Nephron progenitor cell (in vitro differentiated cells): ENCODE data around the gene SLC5A9.
"Not testable (repeated sequence)": the region's sequence is repeated elsewhere in the genome, so short reads cannot be mapped to it uniquely, and the experiment has no call there.

Experiments used
- DNase-seq: peaks from one replicate; pipeline ENCODE4 v3.0.0; 2021
- H3K27ac Mint-ChIP-seq: 2 replicates; pipeline ENCODE4 v1.8.0; 2021; ENCODE audit warnings: mild to moderate bottlenecking, moderate library complexity, mixed read lengths
- H3K27me3 Mint-ChIP-seq: 2 replicates; pipeline ENCODE4 v1.8.0; 2021; ENCODE audit warnings: mild to moderate bottlenecking, low read depth, mixed read lengths; ENCODE audit not compliant: poor library complexity
- H3K36me3 Mint-ChIP-seq: 2 replicates; pipeline ENCODE4 v1.8.0; 2021; ENCODE audit warnings: low read depth, mixed read lengths
- H3K4me1 Mint-ChIP-seq: 2 replicates; pipeline ENCODE4 v1.8.0; 2021; ENCODE audit warnings: mixed read lengths
- H3K4me3 Mint-ChIP-seq: 2 replicates; pipeline ENCODE4 v1.8.0; 2021; ENCODE audit warnings: mild to moderate bottlenecking, moderate library complexity, mixed read lengths
- H3K9me3 Mint-ChIP-seq: 2 replicates; pipeline ENCODE4 v1.8.0; 2021; ENCODE audit warnings: mild to moderate bottlenecking, moderate library complexity, mixed read lengths
- CTCF ChIP-seq: fragments of 200-600 bp; sonication (generic); IDR thresholded peaks from 2 replicates; pipeline ENCODE4 v1.5.0; 2021; ENCODE audit warnings: antibody characterized with exemption

Gene SLC5A9

GRCh38 chr1:48207131-48207530 is 15.4 kb upstream of the SLC5A9 start:
- no peaks in the 10 kb centered on the region for H3K27me3 Mint-ChIP-seq
- no peak overlapping the region for H3K4me3 Mint-ChIP-seq
- H3K36me3 Mint-ChIP-seq: no peaks in the 10 kb centered on the region
- peaks cover 15% of the 10 kb centered on the region for H3K4me1 Mint-ChIP-seq
- no peak overlapping the region for H3K27ac Mint-ChIP-seq
- no peak for DNase-seq
- H3K9me3 Mint-ChIP-seq: no peaks in the 10 kb centered on the region
- no peak for TF ChIP-seq CTCF

GRCh38 chr1:48207536-48208075 is 14.9 kb upstream of the SLC5A9 start:
- H3K9me3 Mint-ChIP-seq: no peaks in the 10 kb centered on the region
- DNase-seq: no peak
- H3K4me1 Mint-ChIP-seq: peaks cover 15% of the 10 kb centered on the region
- no peak overlapping the region for H3K27ac Mint-ChIP-seq
- H3K27me3 Mint-ChIP-seq: no peaks in the 10 kb centered on the region
- no peak overlapping the region for H3K4me3 Mint-ChIP-seq
- no peak for TF ChIP-seq CTCF
- no peaks in the 10 kb centered on the region for H3K36me3 Mint-ChIP-seq

- H3K9me3 Mint-ChIP-seq: no peaks in the 10 kb centered on the region
- H3K27me3 Mint-ChIP-seq: no peaks in the 10 kb centered on the region
- H3K27ac Mint-ChIP-seq: no peak overlapping the region
- no peaks in the 10 kb centered on the region for H3K36me3 Mint-ChIP-seq
- peaks cover 15% of the 10 kb centered on the region for H3K4me1 Mint-ChIP-seq
- no peak for DNase-seq
- no peak overlapping the region for H3K4me3 Mint-ChIP-seq
- TF ChIP-seq CTCF: no peak
Observed at GRCh38 chr1:48208251-48208650, 14.3 kb upstream of the SLC5A9 start.

- no peak overlapping the region for H3K4me3 Mint-ChIP-seq
- no peak overlapping the region for H3K27ac Mint-ChIP-seq
- no peak for TF ChIP-seq CTCF
- H3K9me3 Mint-ChIP-seq: no peaks in the 10 kb centered on the region
- peaks cover 15% of the 10 kb centered on the region for H3K4me1 Mint-ChIP-seq
- H3K36me3 Mint-ChIP-seq: no peaks in the 10 kb centered on the region
- H3K27me3 Mint-ChIP-seq: no peaks in the 10 kb centered on the region
- DNase-seq: no peak
Observed at GRCh38 chr1:48208652-48209051, 13.9 kb upstream of the SLC5A9 start.

GRCh38 chr1:48213462-48213861 is 9.1 kb upstream of the SLC5A9 start:
- not testable (repeated sequence) for H3K27me3 Mint-ChIP-seq, H3K36me3 Mint-ChIP-seq, H3K27ac Mint-ChIP-seq, H3K9me3 Mint-ChIP-seq, DNase-seq, H3K4me3 Mint-ChIP-seq
- H3K4me1 Mint-ChIP-seq: peaks cover 15% of the 10 kb centered on the region

- H3K9me3 Mint-ChIP-seq, H3K27ac Mint-ChIP-seq, H3K4me3 Mint-ChIP-seq, H3K27me3 Mint-ChIP-seq, H3K36me3 Mint-ChIP-seq, DNase-seq: not testable (repeated sequence)
- peaks cover 11% of the 10 kb centered on the region for H3K4me1 Mint-ChIP-seq
Observed at GRCh38 chr1:48214366-48214765, 8.2 kb upstream of the SLC5A9 start.

GRCh38 chr1:48214820-48215219 is 7.7 kb upstream of the SLC5A9 start:
- no peak for TF ChIP-seq CTCF
- Mint-ChIP-seq H3K9me3 (no peaks in the 10 kb centered on the region), H3K36me3 (no peaks in the 10 kb centered on the region), H3K27ac (no peak overlapping the region), H3K4me1 (peaks cover 11% of the 10 kb centered on the region), H3K4me3 (no peak overlapping the region), H3K27me3 (peaks cover 5% of the 10 kb centered on the region)
- no peak for DNase-seq
